ENCODE measurements around the gene OPN1LW. TPM values are rescaled to one million over a fixed set of nuclear protein-coding genes. Genes with fewer than 3 reads are reported as not detected.
"Not testable (repeated sequence)": the region's sequence is repeated elsewhere in the genome, so short reads cannot be mapped to it uniquely, and the experiment has no call there.

OPN1LW gene
- total RNA-seq (not detected), total RNA-seq (0 reads per million in 2 donors)

GRCh38 chrX:154144010-154144409 lies at the start of gene OPN1LW:
TSS of gene OPN1LW (plus strand) at chrX:154144243. CDS start at chrX:154144284, 41 bp downstream.
- H3K9me3 ChIP-seq (ENCODE audit: control insufficient read depth, low read length, poor library complexity, severe bottlenecking); H3K27ac Mint-ChIP-seq; H3K36me3 Mint-ChIP-seq (ENCODE audit: low read depth); DNase-seq; H3K4me1 Mint-ChIP-seq; ATAC-seq; H3K27me3 Mint-ChIP-seq: not testable (repeated sequence)
- H3K4me3 Mint-ChIP-seq, result peak within 1 kb of the TSS; percentile 52

GRCh38 chrX:154094833-154095232 lies 49.2 kb upstream of the OPN1LW start:
- Mint-ChIP-seq H3K4me1 (peaks cover 44% of the 10 kb centered on the region), H3K27ac (peak overlapping the region; percentile 94), H3K4me3 (peak overlapping the region; percentile 96), H3K36me3 (ENCODE audit: low read depth) (peaks cover 4% of the 10 kb centered on the region), H3K27me3 (no peaks in the 10 kb centered on the region)
- DNase-seq, result no peak
- no peak for ATAC-seq
- H3K9me3 ChIP-seq (ENCODE audit: control insufficient read depth, low read length, poor library complexity, severe bottlenecking), result no peaks in the 10 kb centered on the region

- Mint-ChIP-seq H3K36me3 (ENCODE audit: low read depth) (peaks cover 4% of the 10 kb centered on the region), H3K4me1 (peaks cover 37% of the 10 kb centered on the region)
These were observed 47.7 kb upstream of the OPN1LW start for GRCh38 chrX:154096140-154097002.

GRCh38 chrX:154097003-154097588 lies 46.9 kb upstream of the OPN1LW start:
- DNase-seq, result peak; percentile 53 to 68 (median 62)
- peak; percentile 36 for ATAC-seq
- no peaks in the 10 kb centered on the region for H3K9me3 ChIP-seq (ENCODE audit: control insufficient read depth, low read length, poor library complexity, severe bottlenecking)
- no peaks in the 10 kb centered on the region for H3K27me3 Mint-ChIP-seq
- peaks cover 37% of the 10 kb centered on the region for H3K4me1 Mint-ChIP-seq
- peaks cover 4% of the 10 kb centered on the region for H3K36me3 Mint-ChIP-seq (ENCODE audit: low read depth)
- peak overlapping the region; percentile 94 for H3K27ac Mint-ChIP-seq
- peak overlapping the region; percentile 96 for H3K4me3 Mint-ChIP-seq

More at GRCh38 chrX:154096140-154097002, 47.7 kb upstream of the OPN1LW start:
- peak overlapping the region; percentile 96 for H3K4me3 Mint-ChIP-seq
- ATAC-seq (no peak), DNase-seq (no peak)
- peak overlapping the region; percentile 94 for H3K27ac Mint-ChIP-seq
- H3K27me3 Mint-ChIP-seq, result no peaks in the 10 kb centered on the region
- H3K9me3 ChIP-seq (ENCODE audit: control insufficient read depth, low read length, poor library complexity, severe bottlenecking), result no peaks in the 10 kb centered on the region

- Mint-ChIP-seq H3K27me3 (no peaks in the 10 kb centered on the region), H3K36me3 (ENCODE audit: low read depth) (peaks cover 4% of the 10 kb centered on the region), H3K4me3 (peak within 1 kb of the TSS; percentile 96), H3K4me1 (peaks cover 31% of the 10 kb centered on the region), H3K27ac (peak within 1 kb of the TSS; percentile 94)
- DNase-seq (peak; percentile 79 to 82 (median 81)), ATAC-seq (peak; percentile 88)
- H3K9me3 ChIP-seq (ENCODE audit: control insufficient read depth, low read length, poor library complexity, severe bottlenecking), result no peaks in the 10 kb centered on the region
These were observed 46.2 kb upstream of the OPN1LW start, which contains the start of gene MECP2 for GRCh38 chrX:154097589-154098541. TSS of gene MECP2 (minus strand) at chrX:154097717.

- no peaks in the 10 kb centered on the region for H3K27me3 Mint-ChIP-seq
- H3K4me1 Mint-ChIP-seq, result peaks cover 29% of the 10 kb centered on the region
- peaks cover 4% of the 10 kb centered on the region for H3K36me3 Mint-ChIP-seq (ENCODE audit: low read depth)
- H3K9me3 ChIP-seq (ENCODE audit: control insufficient read depth, low read length, poor library complexity, severe bottlenecking), result no peaks in the 10 kb centered on the region
- ATAC-seq, result no peak
- H3K4me3 Mint-ChIP-seq, result peak overlapping the region; percentile 75
- H3K27ac Mint-ChIP-seq, result peak overlapping the region; percentile 76
- DNase-seq, result no peak
These were observed 45.5 kb upstream of the OPN1LW start for GRCh38 chrX:154098551-154098950.

GRCh38 chrX:154113729-154114128 lies 30.3 kb upstream of the OPN1LW start:
- no peaks in the 10 kb centered on the region for H3K9me3 ChIP-seq (ENCODE audit: control insufficient read depth, low read length, poor library complexity, severe bottlenecking)
- ATAC-seq, result no peak
- Mint-ChIP-seq H3K27me3 (no peaks in the 10 kb centered on the region), H3K4me1 (peaks cover 16% of the 10 kb centered on the region), H3K27ac (peak overlapping the region; percentile 47), H3K4me3 (no peak overlapping the region), H3K36me3 (ENCODE audit: low read depth) (no peaks in the 10 kb centered on the region)
- no peak for DNase-seq

GRCh38 chrX:154114652-154115051 lies 29.4 kb upstream of the OPN1LW start:
- ATAC-seq (no peak), DNase-seq (no peak)
- Mint-ChIP-seq H3K27ac (peak overlapping the region; percentile 51), H3K27me3 (no peaks in the 10 kb centered on the region), H3K4me1 (peaks cover 16% of the 10 kb centered on the region), H3K36me3 (ENCODE audit: low read depth) (no peaks in the 10 kb centered on the region), H3K4me3 (no peak overlapping the region)
- no peaks in the 10 kb centered on the region for H3K9me3 ChIP-seq (ENCODE audit: control insufficient read depth, low read length, poor library complexity, severe bottlenecking)

- H3K4me3 Mint-ChIP-seq, result no peak overlapping the region
- ATAC-seq (no peak), DNase-seq (no peak)
- H3K9me3 ChIP-seq (ENCODE audit: control insufficient read depth, low read length, poor library complexity, severe bottlenecking), result no peaks in the 10 kb centered on the region
- no peaks in the 10 kb centered on the region for H3K27me3 Mint-ChIP-seq
- H3K27ac Mint-ChIP-seq, result peak overlapping the region; percentile 51
- H3K4me1 Mint-ChIP-seq, result peaks cover 16% of the 10 kb centered on the region
- no peaks in the 10 kb centered on the region for H3K36me3 Mint-ChIP-seq (ENCODE audit: low read depth)
These were observed 29.0 kb upstream of the OPN1LW start for GRCh38 chrX:154115071-154115470.

GRCh38 chrX:154115750-154116149 lies 28.3 kb upstream of the OPN1LW start:
- Mint-ChIP-seq H3K36me3 (ENCODE audit: low read depth) (no peaks in the 10 kb centered on the region), H3K27me3 (no peaks in the 10 kb centered on the region), H3K4me1 (peaks cover 16% of the 10 kb centered on the region), H3K4me3 (no peak overlapping the region), H3K27ac (no peak overlapping the region)
- no peak for ATAC-seq
- H3K9me3 ChIP-seq (ENCODE audit: control insufficient read depth, low read length, poor library complexity, severe bottlenecking), result no peaks in the 10 kb centered on the region
- no peak for DNase-seq

- DNase-seq (no peak), ATAC-seq (no peak)
- H3K4me1 Mint-ChIP-seq, result peaks cover 16% of the 10 kb centered on the region
- H3K27me3 Mint-ChIP-seq, result no peaks in the 10 kb centered on the region
- H3K27ac Mint-ChIP-seq, result no peak overlapping the region
- no peak overlapping the region for H3K4me3 Mint-ChIP-seq
- H3K36me3 Mint-ChIP-seq (ENCODE audit: low read depth), result no peaks in the 10 kb centered on the region
- no peaks in the 10 kb centered on the region for H3K9me3 ChIP-seq (ENCODE audit: control insufficient read depth, low read length, poor library complexity, severe bottlenecking)
These were observed 27.4 kb upstream of the OPN1LW start for GRCh38 chrX:154116426-154117211.

- Mint-ChIP-seq H3K27me3 (no peaks in the 10 kb centered on the region), H3K27ac (no peak overlapping the region), H3K4me1 (peaks cover 18% of the 10 kb centered on the region), H3K4me3 (no peak overlapping the region), H3K36me3 (ENCODE audit: low read depth) (no peaks in the 10 kb centered on the region)
- ATAC-seq (no peak), DNase-seq (no peak)
- H3K9me3 ChIP-seq (ENCODE audit: control insufficient read depth, low read length, poor library complexity, severe bottlenecking), result no peaks in the 10 kb centered on the region
These were observed 26.5 kb upstream of the OPN1LW start for GRCh38 chrX:154117566-154117965.
